Measurements from ENCODE around the gene IL22RA1.

IL22RA1 gene

GRCh38 chr1:24142546-24143534 is at the start of gene IL22RA1:
TSS of gene IL22RA1 (minus strand) at chr1:24143140. CDS start at chr1:24143082, 58 bp downstream.
- FAIRE-seq (no peak), DNase-seq (ENCODE audit: extremely low spot score, insufficient read length, low read depth) (no peak)

GRCh38 chr1:24191860-24192259 is 48.9 kb upstream of the IL22RA1 start:
- peak; percentile 75 for FAIRE-seq

GRCh38 chr1:24190983-24191461 is 48.1 kb upstream of the IL22RA1 start:
- DNase-seq (ENCODE audit: extremely low spot score, insufficient read length, low read depth) = no peak
- FAIRE-seq = peak; percentile 96

More at GRCh38 chr1:24191860-24192259, 48.9 kb upstream of the IL22RA1 start:
- DNase-seq (ENCODE audit: extremely low spot score, insufficient read length, low read depth) = no peak

- DNase-seq (ENCODE audit: extremely low spot score, insufficient read length, low read depth) (no peak), FAIRE-seq (peak; percentile 84)
These were observed 46.6 kb upstream of the IL22RA1 start for GRCh38 chr1:24189528-24189927.

GRCh38 chr1:24186993-24187790 is 44.3 kb upstream of the IL22RA1 start, which contains the start of gene IFNLR1:
TSS of gene IFNLR1 (minus strand) at chr1:24187289. CDS start at chr1:24187248, 41 bp downstream.
- DNase-seq (ENCODE audit: extremely low spot score, insufficient read length, low read depth) (peak; percentile 65), FAIRE-seq (no peak)

- no peak for FAIRE-seq
- DNase-seq (ENCODE audit: extremely low spot score, insufficient read length, low read depth) = no peak
These were observed 43.7 kb upstream of the IL22RA1 start for GRCh38 chr1:24186711-24186992.

GRCh38 chr1:24186031-24186710 is 43.2 kb upstream of the IL22RA1 start:
- FAIRE-seq (no peak), DNase-seq (ENCODE audit: extremely low spot score, insufficient read length, low read depth) (no peak)

GRCh38 chr1:24185076-24185475 is 42.1 kb upstream of the IL22RA1 start:
- DNase-seq (ENCODE audit: extremely low spot score, insufficient read length, low read depth) (no peak), FAIRE-seq (no peak)

- FAIRE-seq (no peak), DNase-seq (ENCODE audit: extremely low spot score, insufficient read length, low read depth) (no peak)
These were observed 39.1 kb upstream of the IL22RA1 start for GRCh38 chr1:24182061-24182460.

- FAIRE-seq (no peak), DNase-seq (ENCODE audit: extremely low spot score, insufficient read length, low read depth) (no peak)
These were observed 38.7 kb upstream of the IL22RA1 start for GRCh38 chr1:24181619-24182018.

- no peak for DNase-seq (ENCODE audit: extremely low spot score, insufficient read length, low read depth)
- no peak for FAIRE-seq
These were observed 37.7 kb upstream of the IL22RA1 start for GRCh38 chr1:24180676-24181075.

- DNase-seq (ENCODE audit: extremely low spot score, insufficient read length, low read depth) (no peak), FAIRE-seq (no peak)
These were observed 36.4 kb upstream of the IL22RA1 start for GRCh38 chr1:24179251-24179840.

GRCh38 chr1:24178407-24178806 is 35.5 kb upstream of the IL22RA1 start:
- FAIRE-seq (no peak), DNase-seq (ENCODE audit: extremely low spot score, insufficient read length, low read depth) (no peak)

- DNase-seq (ENCODE audit: extremely low spot score, insufficient read length, low read depth) (no peak), FAIRE-seq (peak; percentile 9)
These were observed 34.2 kb upstream of the IL22RA1 start for GRCh38 chr1:24177161-24177560.

- no peak for DNase-seq (ENCODE audit: extremely low spot score, insufficient read length, low read depth)
- FAIRE-seq = no peak
These were observed 32.3 kb upstream of the IL22RA1 start for GRCh38 chr1:24175033-24175755.

- DNase-seq (ENCODE audit: extremely low spot score, insufficient read length, low read depth) (no peak), FAIRE-seq (no peak)
These were observed 31.0 kb upstream of the IL22RA1 start for GRCh38 chr1:24173638-24174575.

GRCh38 chr1:24172598-24172997 is 29.7 kb upstream of the IL22RA1 start:
- no peak for FAIRE-seq
- no peak for DNase-seq (ENCODE audit: extremely low spot score, insufficient read length, low read depth)

- no peak for FAIRE-seq
These were observed 26.3 kb upstream of the IL22RA1 start for GRCh38 chr1:24169286-24169685.

More at GRCh38 chr1:24169286-24169685, 26.3 kb upstream of the IL22RA1 start:
- no peak for DNase-seq (ENCODE audit: extremely low spot score, insufficient read length, low read depth)
